IMR-90 (cell line): ENCODE data around the gene CLASRP. TPM values are rescaled to one million over a fixed set of nuclear protein-coding genes. Genes with fewer than 3 reads are reported as not detected.

Experiments used
- ATAC-seq: fragments of 200-7000 bp; cut with Tn5 transposase; 2 replicates; pipeline ENCODE4 v1.9.1; 2020; ENCODE audit warnings: low read depth, mild to moderate bottlenecking, moderate library complexity
- BruUV-seq: library from RNA; stranded (reverse); fragments of 400-500 nt; replicated peaks from 2 replicates; lab custom pipeline; 2021; lab: Mats Ljungman, UMichigan
- CTCF ChIA-PET: fragments of 300-600 bp; formaldehyde crosslinking; extraction: SDS; loops from one replicate; lab custom pipeline; 2021; ENCODE audit warnings: antibody characterized with exemption; lab: Yijun Ruan, JAX
- POLR2A ChIA-PET: fragments of 300-600 bp; sonication (Branson Sonifier 250); formaldehyde crosslinking; loops from one replicate; lab custom pipeline; 2022; ENCODE audit warnings: antibody characterized with exemption; ENCODE audit not compliant: unreplicated experiment; lab: Charles Lee
- DNase-seq: peaks from one replicate; pipeline ENCODE4 v3.0.0; 2013
- H2AFZ ChIP-seq: replicated peaks from 2 replicates; pipeline ENCODE3; 2013; ENCODE audit warnings: low read length, mild to moderate bottlenecking; ENCODE audit not compliant: poor library complexity
- H2AK5ac ChIP-seq: 2 replicates; pipeline ENCODE4 v1.6.1; 2013; ENCODE audit warnings: low read depth, low read length, inconsistent platforms
- H2AK9ac ChIP-seq: replicated peaks from 2 replicates; pipeline ENCODE3; 2013; ENCODE audit warnings: mild to moderate bottlenecking, low read depth, low read length, moderate library complexity; ENCODE audit not compliant: poor library complexity
- H2BK120ac ChIP-seq: 2 replicates; pipeline ENCODE4 v1.6.1; 2013; ENCODE audit warnings: low read depth, low read length, inconsistent platforms
- H2BK15ac ChIP-seq: 3 replicates; pipeline ENCODE4 v1.6.1; 2013; ENCODE audit warnings: low read depth, low read length, inconsistent platforms
- H2BK20ac ChIP-seq: 2 replicates; pipeline ENCODE4 v1.6.1; 2013; ENCODE audit warnings: low read depth, mild to moderate bottlenecking, inconsistent platforms, low read length, moderate library complexity
- H2BK5ac ChIP-seq: 2 replicates; pipeline ENCODE4 v1.6.1; 2013; ENCODE audit warnings: mild to moderate bottlenecking, low read depth, low read length, inconsistent platforms; ENCODE audit not compliant: poor library complexity, severe bottlenecking
- H3K14ac ChIP-seq: replicated peaks from 2 replicates; pipeline ENCODE4 v1.6.1; 2013; ENCODE audit warnings: low read depth, low read length, inconsistent platforms
- H3K18ac ChIP-seq: 2 replicates; pipeline ENCODE4 v1.6.1; 2013; ENCODE audit warnings: low read depth, low read length, control low read depth
- H3K23ac ChIP-seq: 2 replicates; pipeline ENCODE4 v1.6.1; 2013; ENCODE audit warnings: low read depth, low read length, inconsistent platforms
- H3K27ac ChIP-seq: 2 replicates; pipeline ENCODE4 v1.5.1; 2013; ENCODE audit warnings: mild to moderate bottlenecking, control low read depth, low read length; ENCODE audit not compliant: insufficient read depth
- H3K27me3 ChIP-seq: 2 replicates; pipeline ENCODE4 v1.6.1; 2013; ENCODE audit warnings: low read length; ENCODE audit not compliant: control insufficient read depth, insufficient read depth
- H3K36me3 ChIP-seq: 2 replicates; pipeline ENCODE4 v1.6.1; 2013; ENCODE audit warnings: low read length, mixed read lengths; ENCODE audit not compliant: control insufficient read depth, insufficient read depth
- H3K4ac ChIP-seq: 2 replicates; pipeline ENCODE4 v1.6.1; 2013; ENCODE audit warnings: low read depth, low read length, inconsistent platforms
- H3K4me1 ChIP-seq: 2 replicates; pipeline ENCODE4 v1.6.1; 2013; ENCODE audit warnings: low read length, mixed read lengths; ENCODE audit not compliant: control insufficient read depth, insufficient read depth
- H3K4me2 ChIP-seq: 2 replicates; pipeline ENCODE4 v1.6.1; 2013; ENCODE audit warnings: low read depth, mild to moderate bottlenecking, control low read depth, low read length, moderate library complexity
- H3K4me3 ChIP-seq: 2 replicates; pipeline ENCODE4 v1.5.1; 2013; ENCODE audit warnings: low read depth, mild to moderate bottlenecking, control low read depth, low read length, moderate library complexity; ENCODE audit not compliant: insufficient read depth
- H3K56ac ChIP-seq: 2 replicates; pipeline ENCODE4 v1.6.1; 2013; ENCODE audit warnings: low read length, inconsistent platforms; ENCODE audit not compliant: insufficient read depth; ENCODE audit errors: extremely low read depth
- H3K79me1 ChIP-seq, 2 experiments: 2 replicates each; pipeline ENCODE4 v1.6.1; 2013; ENCODE audit warnings: low read length in 2 of 2, inconsistent platforms in 1 of 2, low read depth in 1 of 2
- H3K9ac ChIP-seq: 2 replicates; pipeline ENCODE4 v1.6.1; 2013; ENCODE audit warnings: low read depth, low read length, control low read depth
- H3K9me1 ChIP-seq: 2 replicates; pipeline ENCODE4 v1.6.1; 2013; ENCODE audit warnings: low read length, inconsistent platforms; ENCODE audit not compliant: insufficient read depth
- H3K9me3 ChIP-seq: 2 replicates; pipeline ENCODE4 v1.6.1; 2013; ENCODE audit warnings: low read length; ENCODE audit not compliant: control insufficient read depth, insufficient read depth
- H4K20me1 ChIP-seq: 2 replicates; pipeline ENCODE4 v1.6.1; 2013; ENCODE audit warnings: low read length, inconsistent platforms; ENCODE audit not compliant: insufficient read depth
- H4K5ac ChIP-seq: 2 replicates; pipeline ENCODE4 v1.6.1; 2013; ENCODE audit warnings: mild to moderate bottlenecking, low read depth, low read length, control low read depth
- H4K8ac ChIP-seq, 2 experiments: 2 replicates each; pipeline ENCODE4 v1.6.1; 2013; ENCODE audit warnings: low read depth in 2 of 2, low read length in 2 of 2, control low read depth in 1 of 2, inconsistent platforms in 1 of 2
- H4K91ac ChIP-seq: 2 replicates; pipeline ENCODE4 v1.6.1; 2013; ENCODE audit warnings: low read depth, low read length, inconsistent platforms; ENCODE audit not compliant: insufficient read depth
- BHLHE40 ChIP-seq: fragments of 150-350 bp; IDR thresholded peaks from 2 replicates; pipeline ENCODE4 v1.6.1; 2016; ENCODE audit warnings: mild to moderate bottlenecking, low read depth, low read length
- CEBPB ChIP-seq: IDR thresholded peaks from 2 replicates; pipeline ENCODE4 v1.6.1; 2012; ENCODE audit warnings: low read depth, low read length, improper control_type of control experiment
- ELK1 ChIP-seq: fragments of 150-350 bp; IDR thresholded peaks from 2 replicates; pipeline ENCODE4 v1.6.1; 2016; ENCODE audit warnings: low read depth, mild to moderate bottlenecking, low read length, moderate library complexity, borderline replicate concordance
- FOS ChIP-seq: fragments of 150-350 bp; IDR thresholded peaks from 2 replicates; pipeline ENCODE4 v1.6.1; 2016; ENCODE audit warnings: low read depth, low read length
- MAFK ChIP-seq: IDR thresholded peaks from 2 replicates; pipeline ENCODE4 v1.6.1; 2012; ENCODE audit warnings: low read depth, low read length, improper control_type of control experiment
- MAZ ChIP-seq: IDR thresholded peaks from 2 replicates; pipeline ENCODE4 v1.6.1; 2012; ENCODE audit warnings: low read depth, mild to moderate bottlenecking, low read length, improper control_type of control experiment, moderate library complexity, borderline replicate concordance
- MXI1 ChIP-seq: IDR thresholded peaks from 2 replicates; pipeline ENCODE4 v1.6.1; 2012; ENCODE audit warnings: low read depth, mild to moderate bottlenecking, low read length, moderate library complexity, borderline replicate concordance
- NFE2L2 ChIP-seq: fragments of 150-350 bp; IDR thresholded peaks from 2 replicates; pipeline ENCODE4 v1.6.1; 2016; ENCODE audit warnings: low read depth, mild to moderate bottlenecking, low read length
- RAD21 ChIP-seq: IDR thresholded peaks from 2 replicates; pipeline ENCODE4 v1.6.1; 2012; ENCODE audit warnings: low read length, improper control_type of control experiment
- RCOR1 ChIP-seq: IDR thresholded peaks from 2 replicates; pipeline ENCODE4 v1.6.1; 2012; ENCODE audit warnings: mild to moderate bottlenecking, low read length, improper control_type of control experiment; ENCODE audit not compliant: insufficient replicate concordance
- RFX5 ChIP-seq: IDR thresholded peaks from 2 replicates; pipeline ENCODE4 v1.8.0; 2012; ENCODE audit warnings: low read depth, mild to moderate bottlenecking, low read length, moderate library complexity
- USF2 ChIP-seq: fragments of 150-350 bp; IDR thresholded peaks from 2 replicates; pipeline ENCODE4 v1.6.1; 2017; ENCODE audit warnings: mild to moderate bottlenecking, antibody characterized with exemption, low read length, low read depth
- WGBS, 2 experiments: methylation state at CpG; one replicate each; pipeline versions ENCODE4 v1.1.5 to v1.1.7; 2013; ENCODE audit warnings: missing lambda C conversion rate in 2 of 2; ENCODE audit not compliant: insufficient read length in 1 of 2; ENCODE audit errors: extremely low coverage in 2 of 2; 5-methylcytosine and 5-hydroxymethylcytosine counted together
- dilution Hi-C: fragments of 300-500 bp; cut with HindIII; formaldehyde crosslinking; loops from one replicate; pipeline ENCODE4 v1.14.3; 2018; ENCODE audit warnings: low sequenced_read_pairs; ENCODE audit not compliant: unreplicated experiment
- in situ Hi-C: fragments of 300-500 bp; cut with MboI; formaldehyde crosslinking; loops from 3 replicates; pipeline ENCODE4 v1.14.3; 2019; ENCODE audit warnings: low sequenced_read_pairs, inconsistent platforms, mixed read lengths
- intact Hi-C: fragments of 100-400 bp; cut with micrococcal nuclease; formaldehyde crosslinking; loops from 2 replicates; pipeline ENCODE4 v1.10.0; 2022
- polyA plus RNA-seq, 3 experiments: library from polyadenylated mRNA; depleted of rRNA; stranded (reverse); fragments of >200 nt; gene quantifications; 2 replicates each; pipeline ENCODE4 v1.2.3, GENCODE V29; 2012; ENCODE audit warnings: low replicate concordance in 1 of 3
- total RNA-seq: library from RNA; depleted of rRNA; stranded (reverse); fragments of >200 nt; gene quantifications from 2 replicates; pipeline ENCODE4 v1.2.3, GENCODE V29; 2012
- TF ChIP-seq, protein P1 (sequence below): conservative IDR thresholded peaks from 2 replicates; pipeline ENCODE4 v1.5.1; 2012; ENCODE audit warnings: mild to moderate bottlenecking, low read depth, low read length, improper control_type of control experiment

Gene CLASRP
- total and polyA plus RNA-seq, 2 of the 4 experiments (the other 2 are of a cell fraction): 19.9 to 31.7 TPM

- intact Hi-C loops: no loop called here
- in situ Hi-C loops: no loop called here
- Histone ChIP-seq H3K18ac (no peak overlapping the region), H2BK120ac (no peak overlapping the region), H2BK20ac (no peak overlapping the region), H2BK5ac (no peak overlapping the region), H3K9me1 (no peaks in the 10 kb centered on the region; the same call in 1 of the 2 replicates), H3K4me1 (no peaks in the 10 kb centered on the region), H2BK15ac (no peak overlapping the region), H3K27ac (no peak overlapping the region), H4K5ac (no peak overlapping the region), H2AK5ac (no peak overlapping the region), H2AFZ (no peak overlapping the region), H3K4me3 (no peak overlapping the region), H3K9ac (no peak overlapping the region), H4K8ac (no peak overlapping the region), H3K56ac (no peak overlapping the region), H3K27me3 (no peaks in the 10 kb centered on the region), H3K4ac (no peak overlapping the region), H4K20me1 (peaks cover 4% of the 10 kb centered on the region; the same call in 1 of the 2 replicates), H3K9me3 (no peaks in the 10 kb centered on the region), H3K36me3 (peaks cover 21% of the 10 kb centered on the region), H2AK9ac (no peak overlapping the region), H4K91ac (no peak overlapping the region), H3K4me2 (no peak overlapping the region), H3K79me1 (peaks cover 3 to 16% of the 10 kb centered on the region in 2 experiments; a peak in 3 of 4 replicates), H3K23ac (no peak overlapping the region), H3K14ac (no peak overlapping the region)
- 80% methylated on average over 1 of the region's 9 CpGs; no CpG with 5 or more reads in 1 of the 2 experiments for WGBS, 2 experiments
- no peak for DNase-seq
- dilution Hi-C loops: no loop called here
- ChIA-PET POLR2A (no interaction called here), CTCF (no interaction called here)
- TF ChIP-seq BHLHE40 (no peak), NFE2L2 (no peak), MAZ (no peak), RFX5 (no peak), MAFK (no peak), FOS (no peak), RAD21 (no peak), RCOR1 (no peak), CEBPB (no peak), USF2 (no peak), ELK1 (no peak), MXI1 (no peak)
- TF ChIP-seq, protein P1, sequence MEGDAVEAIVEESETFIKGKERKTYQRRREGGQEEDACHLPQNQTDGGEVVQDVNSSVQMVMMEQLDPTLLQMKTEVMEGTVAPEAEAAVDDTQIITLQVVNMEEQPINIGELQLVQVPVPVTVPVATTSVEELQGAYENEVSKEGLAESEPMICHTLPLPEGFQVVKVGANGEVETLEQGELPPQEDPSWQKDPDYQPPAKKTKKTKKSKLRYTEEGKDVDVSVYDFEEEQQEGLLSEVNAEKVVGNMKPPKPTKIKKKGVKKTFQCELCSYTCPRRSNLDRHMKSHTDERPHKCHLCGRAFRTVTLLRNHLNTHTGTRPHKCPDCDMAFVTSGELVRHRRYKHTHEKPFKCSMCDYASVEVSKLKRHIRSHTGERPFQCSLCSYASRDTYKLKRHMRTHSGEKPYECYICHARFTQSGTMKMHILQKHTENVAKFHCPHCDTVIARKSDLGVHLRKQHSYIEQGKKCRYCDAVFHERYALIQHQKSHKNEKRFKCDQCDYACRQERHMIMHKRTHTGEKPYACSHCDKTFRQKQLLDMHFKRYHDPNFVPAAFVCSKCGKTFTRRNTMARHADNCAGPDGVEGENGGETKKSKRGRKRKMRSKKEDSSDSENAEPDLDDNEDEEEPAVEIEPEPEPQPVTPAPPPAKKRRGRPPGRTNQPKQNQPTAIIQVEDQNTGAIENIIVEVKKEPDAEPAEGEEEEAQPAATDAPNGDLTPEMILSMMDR: no peak
- no TSS peak for BruUV-seq
- ATAC-seq: no peak
Measured at GRCh38 chr19:45009625-45010255, 29.1 kb upstream of the CLASRP start.
